C4-2B (cell line): ENCODE measurements around the gene SEC14L2.

Experiments
- H3K27ac ChIP-seq: fragments of 450-650 bp; 2 replicates; pipeline ENCODE4 v1.5.1; 2017
- CTCF ChIP-seq: fragments of 450-650 bp; conservative IDR thresholded peaks from 2 replicates; pipeline ENCODE4 v1.5.1; 2017; ENCODE audit warnings: mild to moderate bottlenecking
- ZFX ChIP-seq: fragments of 450-650 bp; IDR thresholded peaks from 2 replicates; pipeline ENCODE4 v1.6.1; 2017

The SEC14L2 gene

GRCh38 chr22:30469165-30469564 is 72.3 kb downstream of the SEC14L2 start:
- TF ChIP-seq ZFX = no peak
- TF ChIP-seq CTCF = no peak
- H3K27ac ChIP-seq = no peak overlapping the region

- H3K27ac ChIP-seq = no peak overlapping the region
- TF ChIP-seq CTCF (no peak), ZFX (no peak)
Measured at GRCh38 chr22:30470655-30471054, 73.8 kb downstream of the SEC14L2 start.

GRCh38 chr22:30471616-30472318 is 74.9 kb downstream of the SEC14L2 start, which contains the start of gene SEC14L3:
Gene SEC14L3, minus strand, starts transcription at chr22:30472017. Its CDS starts 59 bp downstream, at chr22:30471958.
- H3K27ac ChIP-seq = no peak within 1 kb of the TSS
- no peak for TF ChIP-seq CTCF
- no peak for TF ChIP-seq ZFX

- H3K27ac ChIP-seq = no peak overlapping the region
- no peak for TF ChIP-seq ZFX
- TF ChIP-seq CTCF = no peak
Measured at GRCh38 chr22:30472994-30473720, 76.3 kb downstream of the SEC14L2 start.

GRCh38 chr22:30474121-30474520 is 77.3 kb downstream of the SEC14L2 start:
- no peak overlapping the region for H3K27ac ChIP-seq
- TF ChIP-seq ZFX (no peak), CTCF (no peak)
